ENCODE measurements around the gene LETMD1. TPM values are rescaled to one million over a fixed set of nuclear protein-coding genes. Genes with fewer than 3 reads are reported as not detected.

LETMD1 gene
- total RNA-seq, 2 experiments from 2014 or later: 92.1 to 93.9 TPM

GRCh38 chr12:51028813-51029150 lies 19.3 kb upstream of the LETMD1 start:
- no peak overlapping the region for H3K4me3 Mint-ChIP-seq
- DNase-seq: no peak
- peaks cover 3% of the 10 kb centered on the region for H3K36me3 Mint-ChIP-seq (ENCODE audit: low read depth)
- H3K9me3 Mint-ChIP-seq: no peaks in the 10 kb centered on the region
- no peak overlapping the region for H3K27ac Mint-ChIP-seq
- ChIA-PET CTCF (interaction anchor here (1.4 to 5.0 kb wide), 2 partner anchors 15 to 203 kb away, joined by 6 to 37 read pairs; no protein-coding TSS in a partner anchor), POLR2A (no interaction called here)
- H3K4me1 Mint-ChIP-seq: peaks cover 36% of the 10 kb centered on the region
- peaks cover 8% of the 10 kb centered on the region for H3K27me3 Mint-ChIP-seq

GRCh38 chr12:51033048-51033447 lies 15.1 kb upstream of the LETMD1 start:
- no peak overlapping the region for H3K4me3 Mint-ChIP-seq
- no peaks in the 10 kb centered on the region for H3K9me3 Mint-ChIP-seq
- H3K27me3 Mint-ChIP-seq: peaks cover 8% of the 10 kb centered on the region
- no peaks in the 10 kb centered on the region for H3K36me3 Mint-ChIP-seq (ENCODE audit: low read depth)
- ChIA-PET POLR2A (interaction anchor here (1.2 kb wide), 1 partner anchor 16 kb away, joined by 4 read pairs; no protein-coding TSS in a partner anchor), CTCF (no interaction called here)
- peaks cover 3% of the 10 kb centered on the region for H3K4me1 Mint-ChIP-seq
- H3K27ac Mint-ChIP-seq: no peak overlapping the region
- no peak for DNase-seq

- DNase-seq: no peak
- H3K27ac Mint-ChIP-seq: no peak overlapping the region
- H3K4me1 Mint-ChIP-seq: peaks cover 2% of the 10 kb centered on the region
- ChIA-PET CTCF (no interaction called here), POLR2A (interaction anchor here (0.8 to 1.2 kb wide), 2 partner anchors 16 to 269 kb away, joined by 3 to 4 read pairs; no protein-coding TSS in a partner anchor)
- peaks cover 6% of the 10 kb centered on the region for H3K27me3 Mint-ChIP-seq
- H3K36me3 Mint-ChIP-seq (ENCODE audit: low read depth): no peaks in the 10 kb centered on the region
- H3K9me3 Mint-ChIP-seq: no peaks in the 10 kb centered on the region
- no peak overlapping the region for H3K4me3 Mint-ChIP-seq
Observed at GRCh38 chr12:51033457-51034089, 14.6 kb upstream of the LETMD1 start.

- no peak for DNase-seq
Observed at GRCh38 chr12:51036279-51036678, 11.8 kb upstream of the LETMD1 start.

GRCh38 chr12:51048661-51049251 lies 629 bp downstream of the LETMD1 start:
- Mint-ChIP-seq H3K9me3 (no peaks in the 10 kb centered on the region), H3K4me1 (peaks cover 35% of the 10 kb centered on the region), H3K4me3 (peak overlapping the region; percentile 94), H3K36me3 (ENCODE audit: low read depth) (peaks cover 28% of the 10 kb centered on the region), H3K27ac (peak overlapping the region; percentile 92), H3K27me3 (no peaks in the 10 kb centered on the region)
- ChIA-PET CTCF (interaction anchor here (0.5 to 3.5 kb wide), 8 partner anchors 15 to 332 kb away, joined by 3 to 18 read pairs (median 4); partner anchors contain the start of genes POU6F1 and SLC11A2), POLR2A (interaction anchor here (1.0 to 3.0 kb wide), 29 partner anchors 10 to 1106 kb away, joined by 3 to 38 read pairs (median 4); partner anchors contain the start of genes ATF1, CSRNP2, DAZAP2 and POU6F1)
- DNase-seq: peak; percentile 25

More at GRCh38 chr12:51036279-51036678, 11.8 kb upstream of the LETMD1 start:
- Mint-ChIP-seq H3K4me3 (no peak overlapping the region), H3K4me1 (peaks cover 2% of the 10 kb centered on the region), H3K9me3 (no peaks in the 10 kb centered on the region), H3K27me3 (no peaks in the 10 kb centered on the region), H3K27ac (no peak overlapping the region), H3K36me3 (ENCODE audit: low read depth) (no peaks in the 10 kb centered on the region)
- POLR2A ChIA-PET: interaction anchor here (1.1 to 2.0 kb wide), 3 partner anchors 10 to 13 kb away, joined by 3 to 8 read pairs (median 5); partner anchors contain the start of gene SLC11A2
- CTCF ChIA-PET: interaction anchor here (1.0 to 2.0 kb wide), 2 partner anchors 9 to 17 kb away, joined by 3 to 8 read pairs; partner anchors contain the start of gene SLC11A2

- Mint-ChIP-seq H3K36me3 (ENCODE audit: low read depth) (peaks cover 36% of the 10 kb centered on the region), H3K9me3 (no peaks in the 10 kb centered on the region), H3K27ac (peak overlapping the region; percentile 92), H3K27me3 (no peaks in the 10 kb centered on the region), H3K4me1 (peaks cover 35% of the 10 kb centered on the region), H3K4me3 (peak overlapping the region; percentile 94)
- DNase-seq: no peak
- CTCF ChIA-PET: interaction anchor here (0.6 to 3.5 kb wide), 3 partner anchors 14 to 203 kb away, joined by 3 to 18 read pairs (median 4); partner anchors contain the start of gene SLC11A2
- POLR2A ChIA-PET: interaction anchor here (0.7 to 3.0 kb wide), 18 partner anchors 16 to 292 kb away, joined by 3 to 38 read pairs (median 6); partner anchors contain the start of genes ATF1, CSRNP2, DAZAP2 and POU6F1
Observed at GRCh38 chr12:51049525-51049924, 1.4 kb downstream of the LETMD1 start.

GRCh38 chr12:51051787-51052186 lies 3.7 kb downstream of the LETMD1 start:
- no peak for DNase-seq
- POLR2A ChIA-PET: interaction anchor here (1.6 to 1.7 kb wide), 2 partner anchors 187 to 267 kb away, joined by 3 to 5 read pairs; partner anchors contain the start of gene DAZAP2
- Mint-ChIP-seq H3K27me3 (no peaks in the 10 kb centered on the region), H3K4me3 (peak overlapping the region; percentile 8), H3K4me1 (peaks cover 32% of the 10 kb centered on the region), H3K9me3 (no peaks in the 10 kb centered on the region), H3K27ac (peak overlapping the region; percentile 11), H3K36me3 (ENCODE audit: low read depth) (peaks cover 44% of the 10 kb centered on the region)
- CTCF ChIA-PET: interaction anchor here (0.6 to 2.0 kb wide), 5 partner anchors 170 to 841 kb away, joined by 3 to 5 read pairs (median 3); no protein-coding TSS in a partner anchor

- no peaks in the 10 kb centered on the region for H3K9me3 Mint-ChIP-seq
- H3K27me3 Mint-ChIP-seq: no peaks in the 10 kb centered on the region
- CTCF ChIA-PET: no interaction called here
- DNase-seq: no peak
- H3K4me3 Mint-ChIP-seq: no peak overlapping the region
- H3K27ac Mint-ChIP-seq: no peak overlapping the region
- POLR2A ChIA-PET: no interaction called here
- peaks cover 58% of the 10 kb centered on the region for H3K36me3 Mint-ChIP-seq (ENCODE audit: low read depth)
- peaks cover 13% of the 10 kb centered on the region for H3K4me1 Mint-ChIP-seq
Observed at GRCh38 chr12:51055060-51055459, 6.9 kb downstream of the LETMD1 start.

GRCh38 chr12:51056242-51056641 lies 8.1 kb downstream of the LETMD1 start:
- H3K4me1 Mint-ChIP-seq: peaks cover 10% of the 10 kb centered on the region
- H3K36me3 Mint-ChIP-seq (ENCODE audit: low read depth): peaks cover 64% of the 10 kb centered on the region
- no peak overlapping the region for H3K4me3 Mint-ChIP-seq
- POLR2A ChIA-PET: no interaction called here
- CTCF ChIA-PET: no interaction called here
- no peaks in the 10 kb centered on the region for H3K27me3 Mint-ChIP-seq
- no peak for DNase-seq
- H3K9me3 Mint-ChIP-seq: no peaks in the 10 kb centered on the region
- no peak overlapping the region for H3K27ac Mint-ChIP-seq

- DNase-seq: no peak
- Mint-ChIP-seq H3K27me3 (no peaks in the 10 kb centered on the region), H3K27ac (no peak overlapping the region), H3K4me3 (no peak overlapping the region), H3K36me3 (ENCODE audit: low read depth) (peaks cover 59% of the 10 kb centered on the region), H3K4me1 (no peaks in the 10 kb centered on the region), H3K9me3 (no peaks in the 10 kb centered on the region)
- CTCF ChIA-PET: no interaction called here
- POLR2A ChIA-PET: interaction anchor here (0.8 kb wide), 1 partner anchor 10 kb away, joined by 3 read pairs; no protein-coding TSS in a partner anchor
Observed at GRCh38 chr12:51059086-51059485, 11.0 kb downstream of the LETMD1 start.

GRCh38 chr12:51062631-51063397 lies 14.7 kb downstream of the LETMD1 start:
- H3K9me3 Mint-ChIP-seq: no peaks in the 10 kb centered on the region
- H3K36me3 Mint-ChIP-seq (ENCODE audit: low read depth): peaks cover 60% of the 10 kb centered on the region
- DNase-seq: no peak
- no peaks in the 10 kb centered on the region for H3K4me1 Mint-ChIP-seq
- POLR2A ChIA-PET: interaction anchor here (1.0 kb wide), 1 partner anchor 13 kb away, joined by 4 read pairs; no protein-coding TSS in a partner anchor
- CTCF ChIA-PET: interaction anchor here (1.2 kb wide), 1 partner anchor 14 kb away, joined by 3 read pairs; no protein-coding TSS in a partner anchor
- H3K4me3 Mint-ChIP-seq: no peak overlapping the region
- H3K27me3 Mint-ChIP-seq: no peaks in the 10 kb centered on the region
- H3K27ac Mint-ChIP-seq: no peak overlapping the region

- no peak overlapping the region for H3K4me3 Mint-ChIP-seq
Observed at GRCh38 chr12:51065530-51065929, 17.4 kb downstream of the LETMD1 start.

More at GRCh38 chr12:51065530-51065929, 17.4 kb downstream of the LETMD1 start:
- H3K36me3 Mint-ChIP-seq (ENCODE audit: low read depth): peaks cover 43% of the 10 kb centered on the region
- ChIA-PET POLR2A (interaction anchor here (1.1 kb wide), 1 partner anchor 17 kb away, joined by 3 read pairs; the partner anchor contains the start of gene LETMD1), CTCF (interaction anchor here (1.2 kb wide), 1 partner anchor 11 kb away, joined by 3 read pairs; no protein-coding TSS in a partner anchor)
- H3K4me1 Mint-ChIP-seq: no peaks in the 10 kb centered on the region
- no peaks in the 10 kb centered on the region for H3K9me3 Mint-ChIP-seq
- DNase-seq: no peak
- H3K27ac Mint-ChIP-seq: no peak overlapping the region
- no peaks in the 10 kb centered on the region for H3K27me3 Mint-ChIP-seq

Measured in activated CD4-positive, alpha-beta memory T cell treated with anti-CD3 and anti-CD28 coated beads, Interleukin-2, amount 10 ng/mL, durations not matched to agents 7 days and 5 days (primary cell).